Breast epithelium (tissue), 4 donors: ENCODE data around the gene LRRC49. TPM values are rescaled to one million over a fixed set of nuclear protein-coding genes. Genes with fewer than 3 reads are reported as not detected.

Experiments
- DNase-seq, 2 donors: peaks; one replicate each; pipeline ENCODE4 v3.0.0-alpha.2; 2019; ENCODE audit warnings: low spot score in 2 of 2
- H3K27ac ChIP-seq, 2 donors: fragments of 200-600 bp; sonication (generic) in 1 of 2; one replicate each; pipeline ENCODE4 v1.5.1; 2016 to 2019; ENCODE audit warnings: mild to moderate bottlenecking in 1 of 2
- H3K27me3 ChIP-seq, 2 donors: fragments of 200-600 bp; sonication (generic) in 1 of 2; one replicate each; pipeline versions ENCODE4 v1.5.1 to v1.6.0; 2017 to 2019; ENCODE audit warnings: control low read depth in 1 of 2, mild to moderate bottlenecking in 1 of 2
- H3K36me3 ChIP-seq: fragments of 200-600 bp; one replicate; pipeline ENCODE4 v1.5.1; 2019
- H3K4me1 ChIP-seq, 2 donors: fragments of 200-600 bp; sonication (generic); one replicate each; pipeline ENCODE4 v1.5.1; 2016 to 2019; ENCODE audit warnings: control low read depth in 1 of 2
- H3K4me3 ChIP-seq, 3 donors: fragments of 200-600 bp; sonication (generic); 1 replicate in 2 of 3; 2 replicates in 1 of 3; pipeline ENCODE4 v1.5.1; 2016 to 2019; ENCODE audit warnings: mild to moderate bottlenecking in 3 of 3, moderate library complexity in 2 of 3
- H3K9me3 ChIP-seq, 2 donors: fragments of 200-600 bp; sonication (generic) in 1 of 2; one replicate each; pipeline ENCODE4 v1.5.1; 2016 to 2019; ENCODE audit warnings: control low read depth in 1 of 2
- POLR2A ChIP-seq: fragments of 450-650 bp; IDR thresholded peaks from one replicate; pipeline ENCODE4 v1.6.1; 2016; ENCODE audit warnings: antibody characterized with exemption, mild to moderate bottlenecking, moderate library complexity
- POLR2AphosphoS5 ChIP-seq, 3 donors: sonication (generic); formaldehyde crosslinking; IDR thresholded peaks; one replicate each; pipeline ENCODE4 v1.6.1; 2017; ENCODE audit warnings: antibody characterized with exemption in 3 of 3
- intact Hi-C: fragments of 100-400 bp; cut with DNase I; formaldehyde crosslinking; loops from one replicate; pipeline ENCODE4 v1.15.1; 2023; ENCODE audit warnings: low total_unique reads
- total RNA-seq, 3 donors: library from RNA; depleted of rRNA; stranded (reverse); fragments of >200 nt; gene quantifications; one replicate each; pipeline ENCODE4 v1.1.0, GENCODE V29; 2016
- TF ChIP-seq, protein P1 (sequence below), 3 donors: fragments of 450-650 bp; IDR thresholded peaks; one replicate each; pipeline ENCODE4 v1.5.1; 2016 to 2017; ENCODE audit warnings: antibody characterized with exemption in 3 of 3, mild to moderate bottlenecking in 3 of 3, moderate library complexity in 3 of 3

The LRRC49 gene
- total RNA-seq = 10 to 100 TPM in 1 of 3 donors, 1 to 10 TPM in 2; 6.7 to 13.3 (median 9.5) TPM

GRCh38 chr15:70892002-70892911 is at the start of gene LRRC49, which contains the start of gene THAP10:
TSS of gene LRRC49 (plus strand) at chr15:70892826. CDS start at chr15:70892895, 69 bp downstream.
TSS of gene THAP10 (minus strand) at chr15:70892433. CDS start at chr15:70892272, 161 bp downstream.
- intact Hi-C loops = loop anchor here (5.0 kb wide), 1 partner anchor 520 kb away; no protein-coding TSS in a partner anchor
- Histone ChIP-seq H3K9me3 (no peaks in the 10 kb centered on the region), H3K4me3 (peak within 1 kb of the TSS; percentile 66 to 79 (median 76)), H3K27me3 (no peaks in the 10 kb centered on the region), H3K27ac (peak within 1 kb of the TSS; percentile 66 to 85), H3K36me3 (no peaks in the 10 kb centered on the region), H3K4me1 (no peaks in the 10 kb centered on the region)
- DNase-seq = peak; percentile 79 to 82
- peak; percentile 49 to 60 (median 50) for TF ChIP-seq POLR2AphosphoS5 (IDR thresholded peaks at IDR 0.05)
- TF ChIP-seq, protein P1, sequence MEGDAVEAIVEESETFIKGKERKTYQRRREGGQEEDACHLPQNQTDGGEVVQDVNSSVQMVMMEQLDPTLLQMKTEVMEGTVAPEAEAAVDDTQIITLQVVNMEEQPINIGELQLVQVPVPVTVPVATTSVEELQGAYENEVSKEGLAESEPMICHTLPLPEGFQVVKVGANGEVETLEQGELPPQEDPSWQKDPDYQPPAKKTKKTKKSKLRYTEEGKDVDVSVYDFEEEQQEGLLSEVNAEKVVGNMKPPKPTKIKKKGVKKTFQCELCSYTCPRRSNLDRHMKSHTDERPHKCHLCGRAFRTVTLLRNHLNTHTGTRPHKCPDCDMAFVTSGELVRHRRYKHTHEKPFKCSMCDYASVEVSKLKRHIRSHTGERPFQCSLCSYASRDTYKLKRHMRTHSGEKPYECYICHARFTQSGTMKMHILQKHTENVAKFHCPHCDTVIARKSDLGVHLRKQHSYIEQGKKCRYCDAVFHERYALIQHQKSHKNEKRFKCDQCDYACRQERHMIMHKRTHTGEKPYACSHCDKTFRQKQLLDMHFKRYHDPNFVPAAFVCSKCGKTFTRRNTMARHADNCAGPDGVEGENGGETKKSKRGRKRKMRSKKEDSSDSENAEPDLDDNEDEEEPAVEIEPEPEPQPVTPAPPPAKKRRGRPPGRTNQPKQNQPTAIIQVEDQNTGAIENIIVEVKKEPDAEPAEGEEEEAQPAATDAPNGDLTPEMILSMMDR (IDR thresholded peaks at IDR 0.05) = no peak
- TF ChIP-seq POLR2A = peak; percentile 24

GRCh38 chr15:70845602-70846360 is 46.8 kb upstream of the LRRC49 start:
- H3K36me3 ChIP-seq = no peaks in the 10 kb centered on the region
- no peak for TF ChIP-seq POLR2AphosphoS5 (IDR thresholded peaks at IDR 0.05)
- TF ChIP-seq POLR2A = no peak
- TF ChIP-seq, protein P1 (IDR thresholded peaks at IDR 0.05) = no peak
- no peaks in the 10 kb centered on the region for H3K27me3 ChIP-seq
- no peak overlapping the region for H3K27ac ChIP-seq
- intact Hi-C loops = no loop called here
- no peak overlapping the region for H3K4me3 ChIP-seq
- no peaks in the 10 kb centered on the region for H3K4me1 ChIP-seq
- no peaks in the 10 kb centered on the region for H3K9me3 ChIP-seq
- no peak for DNase-seq

GRCh38 chr15:70851889-70852288 is 40.7 kb upstream of the LRRC49 start:
- no peaks in the 10 kb centered on the region for H3K27me3 ChIP-seq
- H3K9me3 ChIP-seq = no peaks in the 10 kb centered on the region
- intact Hi-C loops = no loop called here
- H3K27ac ChIP-seq = peak overlapping the region in 1 of 2 donors; percentile 96
- H3K36me3 ChIP-seq = no peaks in the 10 kb centered on the region
- TF ChIP-seq POLR2A = no peak
- no peak for TF ChIP-seq POLR2AphosphoS5 (IDR thresholded peaks at IDR 0.05)
- TF ChIP-seq, protein P1 (IDR thresholded peaks at IDR 0.05) = no peak
- peak overlapping the region in 1 of 3 donors; percentile 99 for H3K4me3 ChIP-seq
- H3K4me1 ChIP-seq = no peaks in the 10 kb centered on the region
- no peak for DNase-seq

DNA sequence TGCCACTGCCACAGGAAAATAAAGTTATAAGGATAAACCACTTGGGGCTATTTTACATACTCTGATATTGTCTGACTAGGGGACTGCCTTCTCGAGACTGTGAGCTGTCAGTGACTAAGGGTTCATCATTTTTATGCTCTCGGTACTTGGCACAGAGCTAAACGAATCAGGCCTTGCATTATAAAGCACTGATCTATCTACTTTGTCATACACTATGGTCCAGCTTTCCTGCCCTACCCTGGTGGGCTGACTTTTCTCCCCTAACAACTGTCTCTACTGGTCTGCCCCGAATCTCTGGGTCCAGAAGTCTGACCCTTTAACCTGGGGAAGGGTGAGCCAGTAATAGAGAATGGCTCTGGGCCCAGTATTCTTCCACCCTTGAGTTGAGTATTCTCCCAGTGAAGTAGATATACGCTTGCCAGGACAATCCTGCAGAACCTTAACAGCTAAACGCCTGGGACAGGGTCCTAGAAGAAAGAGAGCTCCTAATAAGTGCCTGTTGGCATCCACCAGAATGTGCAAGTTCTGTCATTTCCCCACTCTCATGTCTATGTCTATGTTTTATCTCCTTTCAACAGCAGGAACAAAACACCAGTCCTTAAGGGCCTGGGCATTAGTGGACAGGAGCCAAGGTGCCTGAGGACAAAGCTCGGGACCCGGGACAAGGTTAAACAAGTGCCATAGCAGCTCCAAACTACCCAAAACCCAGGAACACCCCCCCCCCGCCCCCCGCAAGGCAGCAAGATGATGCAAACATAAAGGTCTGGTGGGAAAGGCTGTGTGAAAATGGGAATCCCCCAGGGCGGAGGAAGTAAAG is 39.9 kb upstream of the LRRC49 start:
- Histone ChIP-seq H3K4me3 (peak overlapping the region; percentile 63 to 99 (median 70)), H3K27ac (peak overlapping the region; percentile 85 to 96), H3K4me1 (no peaks in the 10 kb centered on the region), H3K27me3 (no peaks in the 10 kb centered on the region), H3K36me3 (no peaks in the 10 kb centered on the region), H3K9me3 (no peaks in the 10 kb centered on the region)
- DNase-seq = no peak
- TF ChIP-seq POLR2AphosphoS5 (IDR thresholded peaks at IDR 0.05) (no peak), POLR2A (no peak)
- TF ChIP-seq, protein P1 (IDR thresholded peaks at IDR 0.05) = no peak
- intact Hi-C loops = no loop called here
